Activated naive CD4-positive, alpha-beta T cell (primary cell): ENCODE results near the gene AKAP17A.
A peak's percentile ranks its signal among the peaks of the same experiment; 100 is the strongest.

Experiments used
- DNase-seq, 4 experiments: peaks; one replicate each; lab custom pipeline; 2025; lab: John Stamatoyannopoulos, UW

AKAP17A gene

GRCh38 chrX:1582686-1583437 is 8.5 kb upstream of the AKAP17A start:
- DNase-seq: no peak

- no peak for DNase-seq
Measured at GRCh38 chrX:1584237-1585011, 7.0 kb upstream of the AKAP17A start.

GRCh38 chrX:1587161-1587560 is 4.2 kb upstream of the AKAP17A start:
- DNase-seq: no peak

- no peak for DNase-seq
Measured at GRCh38 chrX:1589356-1590130, 1.9 kb upstream of the AKAP17A start.

- peak in 1 of 4 experiments; percentile 4 for DNase-seq
Measured at GRCh38 chrX:1591863-1592469, 562 bp downstream of the AKAP17A start.

GRCh38 chrX:1592470-1593142 is 1.2 kb downstream of the AKAP17A start:
- no peak for DNase-seq

GRCh38 chrX:1593286-1594271 is 2.2 kb downstream of the AKAP17A start:
- DNase-seq: no peak

- no peak for DNase-seq
Measured at GRCh38 chrX:1595711-1596060, 4.3 kb downstream of the AKAP17A start.

- DNase-seq: no peak
Measured at GRCh38 chrX:1596676-1597344, 5.4 kb downstream of the AKAP17A start.

GRCh38 chrX:1597345-1598020 is 6.1 kb downstream of the AKAP17A start:
- no peak for DNase-seq

GRCh38 chrX:1598021-1598875 is 6.8 kb downstream of the AKAP17A start:
- DNase-seq: no peak

- DNase-seq: no peak
Measured at GRCh38 chrX:1598876-1599790, 7.7 kb downstream of the AKAP17A start.

GRCh38 chrX:1599791-1600405 is 8.5 kb downstream of the AKAP17A start:
- no peak for DNase-seq

GRCh38 chrX:1600406-1601050 is 9.1 kb downstream of the AKAP17A start:
- no peak for DNase-seq

- no peak for DNase-seq
Measured at GRCh38 chrX:1601051-1601767, 9.8 kb downstream of the AKAP17A start.

GRCh38 chrX:1601768-1602085 is 10.3 kb downstream of the AKAP17A start:
- no peak for DNase-seq
